Gastroesophageal sphincter (tissue), 4 donors: ENCODE data around the gene NHERF2. TPM values are rescaled to one million over a fixed set of nuclear protein-coding genes. Genes with fewer than 3 reads are reported as not detected.
A peak's percentile ranks its signal among the peaks of the same experiment; 100 is the strongest.

Experiments used
- ATAC-seq: fragments of 150-250 bp; one replicate; pipeline ENCODE4 v1.9.1; 2016; ENCODE audit warnings: mild to moderate bottlenecking, moderate library complexity
- H3K27ac ChIP-seq, 4 donors: fragments of 200-600 bp; sonication (generic) in 3 of 4; 1 replicate in 3 of 4; 2 replicates in 1 of 4; pipeline ENCODE4 v1.5.1; 2016 to 2019
- H3K27me3 ChIP-seq: fragments of 200-600 bp; sonication (generic); one replicate; pipeline ENCODE4 v1.5.1; 2019
- H3K36me3 ChIP-seq, 2 donors: fragments of 200-600 bp; sonication (generic); one replicate each; pipeline ENCODE4 v1.5.1; 2019; ENCODE audit warnings: control low read depth in 1 of 2
- H3K4me1 ChIP-seq, 3 donors: fragments of 200-600 bp; sonication (generic); 1 replicate in 2 of 3; 2 replicates in 1 of 3; pipeline ENCODE4 v1.5.1; 2016 to 2019; ENCODE audit warnings: control low read depth in 2 of 3
- H3K4me3 ChIP-seq, 2 donors: fragments of 200-600 bp; sonication (generic); one replicate each; pipeline ENCODE4 v1.5.1; 2019; ENCODE audit warnings: mild to moderate bottlenecking in 1 of 2, moderate library complexity in 1 of 2
- H3K9me3 ChIP-seq, 3 donors: fragments of 200-600 bp; sonication (generic); one replicate each; pipeline ENCODE4 v1.5.1; 2017 to 2019; ENCODE audit warnings: control low read depth in 2 of 3
- EP300 ChIP-seq: sonication (generic); formaldehyde crosslinking; IDR thresholded peaks from one replicate; pipeline ENCODE4 v1.6.1; 2017; ENCODE audit warnings: antibody characterized with exemption, mild to moderate bottlenecking
- POLR2A ChIP-seq, 2 donors: fragments of 450-650 bp; IDR thresholded peaks; one replicate each; pipeline ENCODE4 v1.6.1; 2017; ENCODE audit warnings: antibody characterized with exemption in 2 of 2, mild to moderate bottlenecking in 2 of 2, moderate library complexity in 1 of 2
- POLR2AphosphoS5 ChIP-seq: sonication (generic); formaldehyde crosslinking; IDR thresholded peaks from one replicate; pipeline ENCODE4 v1.6.1; 2017; ENCODE audit warnings: antibody characterized with exemption
- whole genome bisulfite sequencing, 2 donors: methylation state at CpG; one replicate each; pipeline ENCODE4 v1.1.5; 2018; ENCODE audit warnings: low coverage in 1 of 2; 5-methylcytosine and 5-hydroxymethylcytosine counted together
- total RNA-seq, 4 donors: library from RNA; depleted of rRNA; stranded (reverse); fragments of >200 nt; gene quantifications; one replicate each; pipeline ENCODE4 v1.1.0, GENCODE V29; 2016
- TF ChIP-seq, protein P1 (sequence below), 4 experiments: fragments of 200-600 bp in 2 of 4; fragments of 450-650 bp in 2 of 4; sonication (generic) in 1 of 4; IDR thresholded peaks; one replicate each; pipeline ENCODE4 v1.5.1; 2017 to 2019; ENCODE audit warnings: antibody characterized with exemption in 4 of 4, mild to moderate bottlenecking in 2 of 4, moderate library complexity in 2 of 4

NHERF2 gene
- total RNA-seq, 4 donors from 2014 or later: 43.8 to 106 (median 63.8) TPM

DNA sequence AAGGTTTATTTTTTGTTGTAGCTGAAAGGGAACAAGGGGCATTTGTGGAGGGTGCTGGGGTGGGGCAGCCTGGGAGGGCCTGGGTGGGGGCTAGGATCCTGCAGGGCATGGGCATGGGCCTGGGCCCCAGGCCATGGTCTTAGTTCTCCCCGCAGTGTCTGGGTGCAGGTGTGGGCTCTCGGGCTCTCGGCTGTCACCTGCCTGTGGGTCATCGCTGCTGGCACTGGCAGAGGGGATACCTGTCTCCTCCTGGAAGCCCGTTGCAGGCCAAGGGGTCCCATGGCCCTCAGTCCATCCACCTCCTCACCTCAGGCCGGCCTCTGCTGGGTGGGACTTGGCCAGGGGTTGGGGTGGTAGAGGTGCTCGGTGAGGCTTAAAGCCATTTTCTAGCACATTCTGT is 51.4 kb downstream of the NHERF2 start:
- Histone ChIP-seq H3K27me3 (no peaks in the 10 kb centered on the region), H3K27ac (no peak overlapping the region), H3K9me3 (no peaks in the 10 kb centered on the region), H3K4me3 (no peak overlapping the region), H3K4me1 (peaks cover 0 to 21% (median 5%) of the 10 kb centered on the region in 3 donors), H3K36me3 (peaks cover 0 to 100% of the 10 kb centered on the region in 2 donors)
- TF ChIP-seq POLR2AphosphoS5: no peak
- TF ChIP-seq, protein P1, sequence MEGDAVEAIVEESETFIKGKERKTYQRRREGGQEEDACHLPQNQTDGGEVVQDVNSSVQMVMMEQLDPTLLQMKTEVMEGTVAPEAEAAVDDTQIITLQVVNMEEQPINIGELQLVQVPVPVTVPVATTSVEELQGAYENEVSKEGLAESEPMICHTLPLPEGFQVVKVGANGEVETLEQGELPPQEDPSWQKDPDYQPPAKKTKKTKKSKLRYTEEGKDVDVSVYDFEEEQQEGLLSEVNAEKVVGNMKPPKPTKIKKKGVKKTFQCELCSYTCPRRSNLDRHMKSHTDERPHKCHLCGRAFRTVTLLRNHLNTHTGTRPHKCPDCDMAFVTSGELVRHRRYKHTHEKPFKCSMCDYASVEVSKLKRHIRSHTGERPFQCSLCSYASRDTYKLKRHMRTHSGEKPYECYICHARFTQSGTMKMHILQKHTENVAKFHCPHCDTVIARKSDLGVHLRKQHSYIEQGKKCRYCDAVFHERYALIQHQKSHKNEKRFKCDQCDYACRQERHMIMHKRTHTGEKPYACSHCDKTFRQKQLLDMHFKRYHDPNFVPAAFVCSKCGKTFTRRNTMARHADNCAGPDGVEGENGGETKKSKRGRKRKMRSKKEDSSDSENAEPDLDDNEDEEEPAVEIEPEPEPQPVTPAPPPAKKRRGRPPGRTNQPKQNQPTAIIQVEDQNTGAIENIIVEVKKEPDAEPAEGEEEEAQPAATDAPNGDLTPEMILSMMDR (IDR thresholded peaks at IDR 0.05): no peak
- WGBS, 2 donors: no CpG with 5 or more reads among the region's 7 CpGs
- no peak for ATAC-seq

DNA sequence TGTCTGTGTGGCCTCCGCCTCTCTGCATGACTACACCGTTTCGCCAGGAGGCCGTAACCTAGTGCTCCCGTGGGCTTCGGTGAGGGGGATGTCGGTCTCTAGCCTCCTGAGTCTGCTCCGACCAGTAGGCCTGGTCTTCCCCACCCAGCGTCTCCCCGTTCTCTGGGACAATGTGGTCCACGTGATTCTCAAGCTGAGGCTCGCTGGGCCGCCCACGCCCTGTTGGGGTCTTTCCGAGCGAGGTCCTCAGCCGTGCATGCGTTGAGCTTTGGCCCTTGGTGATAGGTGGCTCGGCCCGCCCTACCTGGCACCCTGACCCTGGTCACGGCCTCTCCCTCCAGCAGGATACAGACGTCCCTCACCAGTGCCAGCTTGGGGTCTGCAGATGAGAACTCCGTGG is 52.0 kb downstream of the NHERF2 start:
- no peak for ATAC-seq
- TF ChIP-seq EP300: no peak
- no peak for TF ChIP-seq POLR2A (IDR thresholded peaks at IDR 0.05)
- no peak for TF ChIP-seq POLR2AphosphoS5
- TF ChIP-seq, protein P1 (IDR thresholded peaks at IDR 0.05): no peak
- H3K27ac ChIP-seq: no peak overlapping the region
- no peaks in the 10 kb centered on the region for H3K27me3 ChIP-seq
- 100% methylated on average over 2 of the region's 23 CpGs; no CpG with 5 or more reads in 1 of the 2 donors for WGBS, 2 donors
- no peak overlapping the region for H3K4me3 ChIP-seq
- peaks cover 0 to 100% of the 10 kb centered on the region in 2 donors for H3K36me3 ChIP-seq
- H3K4me1 ChIP-seq: peaks cover 0 to 27% (median 11%) of the 10 kb centered on the region in 3 donors
- H3K9me3 ChIP-seq: no peaks in the 10 kb centered on the region

DNA sequence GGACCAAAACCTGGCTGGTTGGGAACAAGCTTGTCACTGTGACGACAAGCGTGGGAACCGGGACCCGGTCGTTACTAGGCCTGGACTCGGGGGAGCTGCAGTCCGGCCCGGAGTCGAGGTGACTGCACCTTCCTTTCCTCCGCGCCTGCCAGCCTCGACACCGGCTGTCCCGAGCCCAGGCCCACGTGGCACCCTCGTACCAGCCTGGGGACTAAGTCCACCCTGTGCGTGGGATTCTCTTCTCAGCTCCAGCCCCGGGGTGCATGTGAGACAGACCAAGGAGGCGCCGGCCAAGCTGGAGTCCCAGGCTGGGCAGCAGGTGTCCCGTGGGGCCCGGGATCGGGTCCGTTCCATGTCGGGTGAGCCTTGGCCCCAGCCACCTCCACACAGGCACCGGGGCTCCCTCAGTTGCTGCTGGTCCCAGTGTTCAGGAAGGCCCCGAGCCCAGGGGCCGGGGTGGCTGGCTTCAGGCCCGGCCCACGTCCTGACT is 52.7 kb downstream of the NHERF2 start:
- ATAC-seq: no peak
- WGBS, 2 donors: 100% methylated on average over 1 of the region's 30 CpGs; no CpG with 5 or more reads in 1 of the 2 donors
- Histone ChIP-seq H3K27me3 (no peaks in the 10 kb centered on the region), H3K4me3 (no peak overlapping the region), H3K36me3 (peaks cover 0 to 100% of the 10 kb centered on the region in 2 donors), H3K9me3 (no peaks in the 10 kb centered on the region), H3K4me1 (peaks cover 0 to 30% (median 11%) of the 10 kb centered on the region in 3 donors), H3K27ac (no peak overlapping the region)
- no peak for TF ChIP-seq EP300
- TF ChIP-seq, protein P1 (IDR thresholded peaks at IDR 0.05): no peak
- no peak for TF ChIP-seq POLR2A (IDR thresholded peaks at IDR 0.05)
- TF ChIP-seq POLR2AphosphoS5: no peak

DNA sequence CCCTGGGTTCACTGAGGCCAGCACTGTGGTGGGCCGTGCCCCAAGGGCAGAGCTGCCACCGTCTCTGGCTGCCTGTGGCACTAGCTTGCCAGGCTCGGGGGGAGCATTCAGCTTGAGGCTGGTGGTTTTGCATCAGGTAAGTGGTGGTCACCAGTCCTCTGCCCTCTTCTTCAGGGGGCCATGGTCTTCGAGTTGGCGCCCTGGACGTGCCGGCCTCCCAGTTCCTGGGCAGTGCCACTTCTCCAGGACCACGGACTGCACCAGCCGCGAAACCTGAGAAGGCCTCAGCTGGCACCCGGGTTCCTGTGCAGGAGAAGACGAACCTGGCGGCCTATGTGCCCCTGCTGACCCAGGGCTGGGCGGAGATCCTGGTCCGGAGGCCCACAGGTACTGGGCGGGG is 53.3 kb downstream of the NHERF2 start:
- Histone ChIP-seq H3K4me1 (peaks cover 0 to 30% (median 11%) of the 10 kb centered on the region in 3 donors), H3K36me3 (peaks cover 0 to 100% of the 10 kb centered on the region in 2 donors), H3K27ac (no peak overlapping the region), H3K9me3 (no peaks in the 10 kb centered on the region), H3K4me3 (no peak overlapping the region), H3K27me3 (no peaks in the 10 kb centered on the region)
- no peak for TF ChIP-seq POLR2AphosphoS5
- ATAC-seq: no peak
- no CpG with 5 or more reads among the region's 16 CpGs for WGBS, 2 donors

DNA sequence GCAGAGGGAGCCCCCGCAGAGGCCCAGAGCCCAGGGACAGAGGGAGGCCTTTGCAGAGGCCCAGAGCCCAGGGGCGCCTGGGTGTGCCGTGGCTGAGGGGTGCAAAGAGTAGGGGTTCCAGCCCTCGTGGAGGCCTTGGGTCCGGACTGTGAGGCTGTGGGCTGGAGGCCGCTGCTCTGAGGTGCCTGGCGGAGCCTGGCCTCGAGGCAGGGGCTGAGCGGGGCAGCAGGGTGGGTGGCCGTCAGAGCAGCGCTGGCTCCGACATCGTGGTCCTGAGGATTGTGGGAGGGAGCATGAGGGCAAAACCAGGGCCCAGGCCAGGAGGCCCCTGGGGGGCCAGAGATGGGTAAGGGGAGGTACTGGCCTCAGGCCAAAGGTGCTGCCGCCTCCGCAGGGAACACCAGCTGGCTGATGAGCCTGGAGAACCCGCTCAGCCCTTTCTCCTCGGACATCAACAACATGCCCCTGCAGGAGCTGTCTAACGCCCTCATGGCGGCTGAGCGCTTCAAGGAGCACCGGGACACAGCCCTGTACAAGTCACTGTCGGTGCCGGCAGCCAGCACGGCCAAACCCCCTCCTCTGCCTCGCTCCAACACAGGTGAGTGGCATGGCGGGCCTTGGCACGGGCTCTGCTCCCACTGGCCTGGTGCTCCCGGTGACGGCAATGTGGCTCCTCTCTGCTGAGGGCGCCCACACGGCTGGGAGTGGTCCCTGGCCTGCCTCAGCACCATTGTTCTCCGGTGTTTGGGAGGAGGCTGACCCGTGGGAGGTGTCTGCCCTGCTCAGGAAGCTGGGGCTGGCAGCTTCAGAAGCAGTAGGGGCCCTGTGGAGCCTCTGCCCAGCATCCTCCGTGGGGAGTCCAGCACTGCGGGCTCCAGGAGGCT is 54.7 kb downstream of the NHERF2 start:
- WGBS, 2 donors: no CpG with 5 or more reads among the region's 35 CpGs
- Histone ChIP-seq H3K4me3 (no peak overlapping the region), H3K27me3 (no peaks in the 10 kb centered on the region), H3K27ac (peak overlapping the region in 2 of 4 donors; percentile 54 to 58), H3K4me1 (peaks cover 0 to 30% (median 11%) of the 10 kb centered on the region in 3 donors), H3K36me3 (peaks cover 0 to 100% of the 10 kb centered on the region in 2 donors), H3K9me3 (no peaks in the 10 kb centered on the region)
- peak; percentile 1 for ATAC-seq
- no peak for TF ChIP-seq POLR2AphosphoS5
- TF ChIP-seq, protein P1 (IDR thresholded peaks at IDR 0.05): no peak
- TF ChIP-seq EP300: no peak
- TF ChIP-seq POLR2A (IDR thresholded peaks at IDR 0.05): no peak
